ENCODE measurements around the gene PDHX.
"Not testable (repeated sequence)": the region's sequence is repeated elsewhere in the genome, so short reads cannot be mapped to it uniquely, and the experiment has no call there.

Gene PDHX

GRCh38 chr11:34911676-34912075 lies 4.7 kb upstream of the PDHX start:
- ATAC-seq: no peak
- no peak for TF ChIP-seq ISL1 (CRISPR knock-in tag; IDR thresholded peaks at IDR 0.05)
- TF ChIP-seq ZC3H10 (CRISPR knock-in tag; IDR thresholded peaks at IDR 0.05): no peak
- no peak for TF ChIP-seq ZFP3 (CRISPR knock-in tag; IDR thresholded peaks at IDR 0.05)

GRCh38 chr11:34913556-34913955 lies 2.9 kb upstream of the PDHX start:
- ATAC-seq: not testable (repeated sequence)

DNA sequence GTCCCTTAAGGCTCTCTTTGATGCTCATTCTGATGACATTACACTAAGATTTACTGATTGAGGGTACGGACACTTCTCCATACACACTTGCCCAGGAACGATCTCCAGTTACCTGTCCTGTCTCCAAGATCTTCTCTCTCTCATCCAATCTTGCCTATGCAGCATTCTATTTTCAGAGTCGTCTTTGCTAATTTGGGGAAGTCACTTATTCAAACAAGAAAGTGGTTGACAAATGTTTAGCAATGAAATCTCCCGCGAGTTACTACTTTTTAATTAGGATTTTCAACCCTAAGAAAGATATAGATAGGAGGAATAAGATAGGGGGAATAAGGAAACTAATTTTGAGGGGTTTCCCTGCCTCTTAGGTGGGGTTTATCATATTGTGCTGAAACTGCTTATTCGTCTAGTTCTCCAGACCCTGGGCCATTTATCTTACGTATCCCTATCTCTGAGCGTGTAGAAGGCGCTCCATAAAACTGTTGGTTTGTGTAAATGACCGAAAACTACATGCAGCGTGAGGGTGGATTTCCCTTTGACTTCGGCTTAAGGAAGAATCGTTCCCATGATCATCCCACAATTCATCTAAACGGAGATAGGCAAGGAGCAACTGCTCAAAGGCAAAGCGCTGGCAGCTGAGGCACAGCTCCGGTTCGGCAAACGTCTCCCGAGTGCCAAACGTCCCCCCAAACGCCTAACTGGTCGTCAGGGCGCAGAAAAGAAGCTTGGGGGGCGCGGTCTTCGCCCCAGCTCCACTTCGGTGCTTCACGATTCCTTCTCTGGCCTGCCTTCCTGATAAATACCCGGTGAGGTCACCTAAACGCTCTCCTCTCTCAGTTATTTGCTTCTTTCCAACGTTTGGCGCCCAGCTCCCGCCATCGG lies 1.0 kb upstream of the PDHX start:
- TF ChIP-seq ZNF565 (CRISPR knock-in tag; conservative IDR thresholded peaks at IDR 0.05; ENCODE audit: low read depth): no peak
- no peak for TF ChIP-seq ZC3H10 (CRISPR knock-in tag; IDR thresholded peaks at IDR 0.05)
- no peak for TF ChIP-seq RARB (CRISPR knock-in tag; IDR thresholded peaks at IDR 0.05)
- no peak for TF ChIP-seq GLIS3 (CRISPR knock-in tag; IDR thresholded peaks at IDR 0.05)
- TF ChIP-seq TSHZ2 (CRISPR knock-in tag; IDR thresholded peaks at IDR 0.05): no peak
- no peak for TF ChIP-seq BACH2 (CRISPR knock-in tag; IDR thresholded peaks at IDR 0.05; ENCODE audit: borderline replicate concordance)
- TF ChIP-seq PPARA (CRISPR knock-in tag; IDR thresholded peaks at IDR 0.05; ENCODE audit: borderline replicate concordance): no peak
- TF ChIP-seq TOX (CRISPR knock-in tag; IDR thresholded peaks at IDR 0.05; ENCODE audit: borderline replicate concordance): no peak
- TF ChIP-seq OSR1 (CRISPR knock-in tag; IDR thresholded peaks at IDR 0.05): no peak
- peak; percentile 22 for ATAC-seq

DNA sequence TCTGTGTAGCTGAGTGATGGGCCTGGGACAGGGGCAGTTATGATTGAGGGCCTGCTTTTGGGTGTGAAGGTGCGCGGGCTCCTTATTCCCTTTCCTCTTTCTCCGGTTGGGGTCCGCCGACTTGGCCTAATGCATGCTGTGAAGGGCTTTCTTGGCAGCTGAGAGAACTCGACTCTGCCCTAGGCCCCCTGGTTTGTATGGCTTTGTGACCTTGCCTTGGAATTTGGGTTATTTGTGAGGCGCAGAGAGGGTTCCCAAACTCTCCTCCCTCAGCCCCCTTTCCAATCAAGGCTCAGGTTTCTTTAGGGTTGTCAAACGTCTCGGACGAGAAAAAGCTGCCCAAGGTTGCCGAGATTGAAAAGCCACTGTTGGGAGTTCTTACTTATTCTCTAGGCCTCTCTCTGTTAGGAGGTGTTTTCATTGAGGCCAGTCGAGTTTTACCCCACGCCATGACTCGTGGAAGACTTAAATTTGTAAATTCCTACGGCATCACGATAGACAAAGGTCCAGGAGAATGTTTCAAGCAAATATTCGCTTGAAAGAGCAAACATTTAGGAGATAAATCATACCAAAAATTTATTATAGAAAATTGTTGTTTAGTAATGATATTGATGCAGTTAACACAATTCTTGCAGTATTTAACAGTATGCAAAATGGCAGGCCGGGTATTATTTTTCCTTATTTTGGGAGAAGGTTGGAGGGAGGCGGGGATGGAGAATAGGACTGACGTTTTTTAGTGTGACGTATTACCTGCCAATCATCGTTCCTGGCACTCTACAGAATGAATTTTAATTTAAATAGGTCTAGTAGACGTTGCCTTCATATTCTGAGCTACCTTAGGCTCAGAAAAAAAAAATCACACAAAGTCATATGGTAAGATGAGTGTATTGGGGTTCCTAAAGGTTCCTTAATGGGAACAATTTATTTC lies 689 bp downstream of the PDHX start:
- peak; percentile 44 for ATAC-seq
- TF ChIP-seq PATZ1 (CRISPR knock-in tag; IDR thresholded peaks at IDR 0.05; ENCODE audit: borderline replicate concordance) (no peak), GLIS3 (CRISPR knock-in tag; IDR thresholded peaks at IDR 0.05) (no peak), ISL1 (CRISPR knock-in tag; IDR thresholded peaks at IDR 0.05) (no peak), OSR1 (CRISPR knock-in tag; IDR thresholded peaks at IDR 0.05) (no peak), ZNF70 (CRISPR knock-in tag; IDR thresholded peaks at IDR 0.05) (no peak), SNAI2 (CRISPR knock-in tag; IDR thresholded peaks at IDR 0.05) (no peak), ARNTL (CRISPR knock-in tag; IDR thresholded peaks at IDR 0.05; ENCODE audit: borderline replicate concordance, low read depth) (no peak), TOX (CRISPR knock-in tag; IDR thresholded peaks at IDR 0.05; ENCODE audit: borderline replicate concordance) (no peak), CSDC2 (CRISPR knock-in tag; IDR thresholded peaks at IDR 0.05) (no peak), RARB (CRISPR knock-in tag; IDR thresholded peaks at IDR 0.05) (no peak), TSHZ2 (CRISPR knock-in tag; IDR thresholded peaks at IDR 0.05) (no peak), BACH2 (CRISPR knock-in tag; IDR thresholded peaks at IDR 0.05; ENCODE audit: borderline replicate concordance) (no peak), ZFP30 (CRISPR knock-in tag; IDR thresholded peaks at IDR 0.05) (no peak), PPARA (CRISPR knock-in tag; IDR thresholded peaks at IDR 0.05; ENCODE audit: borderline replicate concordance) (no peak), ESRRG (CRISPR knock-in tag; IDR thresholded peaks at IDR 0.05) (no peak), ZNF8 (CRISPR knock-in tag; IDR thresholded peaks at IDR 0.05) (no peak), ZNF565 (CRISPR knock-in tag; conservative IDR thresholded peaks at IDR 0.05; ENCODE audit: low read depth) (no peak)
- TF ChIP-seq, protein P1, sequence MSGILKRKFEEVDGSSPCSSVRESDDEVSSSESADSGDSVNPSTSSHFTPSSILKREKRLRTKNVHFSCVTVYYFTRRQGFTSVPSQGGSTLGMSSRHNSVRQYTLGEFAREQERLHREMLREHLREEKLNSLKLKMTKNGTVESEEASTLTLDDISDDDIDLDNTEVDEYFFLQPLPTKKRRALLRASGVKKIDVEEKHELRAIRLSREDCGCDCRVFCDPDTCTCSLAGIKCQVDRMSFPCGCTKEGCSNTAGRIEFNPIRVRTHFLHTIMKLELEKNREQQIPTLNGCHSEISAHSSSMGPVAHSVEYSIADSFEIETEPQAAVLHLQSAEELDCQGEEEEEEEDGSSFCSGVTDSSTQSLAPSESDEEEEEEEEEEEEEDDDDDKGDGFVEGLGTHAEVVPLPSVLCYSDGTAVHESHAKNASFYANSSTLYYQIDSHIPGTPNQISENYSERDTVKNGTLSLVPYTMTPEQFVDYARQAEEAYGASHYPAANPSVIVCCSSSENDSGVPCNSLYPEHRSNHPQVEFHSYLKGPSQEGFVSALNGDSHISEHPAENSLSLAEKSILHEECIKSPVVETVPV (CRISPR knock-in tag; IDR thresholded peaks at IDR 0.05): no peak
- TF ChIP-seq, protein P2, sequence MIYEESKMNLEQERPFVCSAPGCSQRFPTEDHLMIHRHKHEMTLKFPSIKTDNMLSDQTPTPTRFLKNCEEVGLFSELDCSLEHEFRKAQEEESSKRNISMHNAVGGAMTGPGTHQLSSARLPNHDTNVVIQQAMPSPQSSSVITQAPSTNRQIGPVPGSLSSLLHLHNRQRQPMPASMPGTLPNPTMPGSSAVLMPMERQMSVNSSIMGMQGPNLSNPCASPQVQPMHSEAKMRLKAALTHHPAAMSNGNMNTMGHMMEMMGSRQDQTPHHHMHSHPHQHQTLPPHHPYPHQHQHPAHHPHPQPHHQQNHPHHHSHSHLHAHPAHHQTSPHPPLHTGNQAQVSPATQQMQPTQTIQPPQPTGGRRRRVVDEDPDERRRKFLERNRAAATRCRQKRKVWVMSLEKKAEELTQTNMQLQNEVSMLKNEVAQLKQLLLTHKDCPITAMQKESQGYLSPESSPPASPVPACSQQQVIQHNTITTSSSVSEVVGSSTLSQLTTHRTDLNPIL (CRISPR knock-in tag; IDR thresholded peaks at IDR 0.05; ENCODE audit: low read depth): no peak
